GM12878 (cell line): ENCODE results near the gene TP53I3.

Source experiments
- EZH2 ChIP-seq: IDR thresholded peaks from 2 replicates; pipeline ENCODE4 v1.6.1; 2012; ENCODE audit warnings: low read depth, mild to moderate bottlenecking, control low read depth, inconsistent platforms, low read length, borderline replicate concordance; ENCODE audit not compliant: control insufficient read depth
- RAD21 ChIP-seq: IDR thresholded peaks from 2 replicates; pipeline ENCODE4 v1.6.1; 2011; ENCODE audit warnings: mild to moderate bottlenecking, low read depth, low read length, moderate library complexity; ENCODE audit not compliant: insufficient read depth
- SMC3 ChIP-seq: IDR thresholded peaks from 2 replicates; pipeline ENCODE4 v1.6.1; 2011; ENCODE audit warnings: low read length, improper control_type of control experiment, borderline replicate concordance
- TF ChIP-seq, protein P1 (sequence below), 3 experiments: IDR thresholded peaks in 2 of 3; conservative IDR thresholded peaks in 1 of 3; 2 replicates each; pipeline ENCODE4 v1.5.1; 2011; ENCODE audit warnings: low read depth in 3 of 3, low read length in 3 of 3, mild to moderate bottlenecking in 3 of 3, control low read depth in 2 of 3, moderate library complexity in 2 of 3, inconsistent platforms in 1 of 3, mixed read lengths in 1 of 3; ENCODE audit not compliant: control insufficient read depth in 2 of 3, insufficient read depth in 1 of 3; ENCODE audit errors: extremely low read depth in 1 of 3

DNA sequence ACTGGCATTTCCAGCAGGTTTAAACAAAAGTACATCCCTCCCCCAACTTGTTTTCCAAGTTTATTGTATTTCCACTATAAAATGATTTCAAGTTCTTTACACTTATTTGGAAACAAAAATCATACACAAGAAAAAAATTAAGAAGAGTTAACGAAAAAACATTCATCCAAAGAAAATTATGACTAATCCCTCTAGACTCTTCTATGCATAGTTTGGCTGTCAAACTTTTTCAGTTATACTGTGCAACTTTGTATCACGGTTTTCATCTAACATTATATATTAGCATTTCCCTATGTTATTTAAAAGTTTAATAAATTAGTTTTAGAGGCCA lies 38.1 kb downstream of the TP53I3 start:
- TF ChIP-seq, protein P1, sequence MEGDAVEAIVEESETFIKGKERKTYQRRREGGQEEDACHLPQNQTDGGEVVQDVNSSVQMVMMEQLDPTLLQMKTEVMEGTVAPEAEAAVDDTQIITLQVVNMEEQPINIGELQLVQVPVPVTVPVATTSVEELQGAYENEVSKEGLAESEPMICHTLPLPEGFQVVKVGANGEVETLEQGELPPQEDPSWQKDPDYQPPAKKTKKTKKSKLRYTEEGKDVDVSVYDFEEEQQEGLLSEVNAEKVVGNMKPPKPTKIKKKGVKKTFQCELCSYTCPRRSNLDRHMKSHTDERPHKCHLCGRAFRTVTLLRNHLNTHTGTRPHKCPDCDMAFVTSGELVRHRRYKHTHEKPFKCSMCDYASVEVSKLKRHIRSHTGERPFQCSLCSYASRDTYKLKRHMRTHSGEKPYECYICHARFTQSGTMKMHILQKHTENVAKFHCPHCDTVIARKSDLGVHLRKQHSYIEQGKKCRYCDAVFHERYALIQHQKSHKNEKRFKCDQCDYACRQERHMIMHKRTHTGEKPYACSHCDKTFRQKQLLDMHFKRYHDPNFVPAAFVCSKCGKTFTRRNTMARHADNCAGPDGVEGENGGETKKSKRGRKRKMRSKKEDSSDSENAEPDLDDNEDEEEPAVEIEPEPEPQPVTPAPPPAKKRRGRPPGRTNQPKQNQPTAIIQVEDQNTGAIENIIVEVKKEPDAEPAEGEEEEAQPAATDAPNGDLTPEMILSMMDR (IDR thresholded peaks at IDR 0.05 in 2 of 3, conservative IDR thresholded peaks at IDR 0.05 in 1 of 3; ENCODE audit: control insufficient read depth in 2 of 3, extremely low read depth in 1 of 3, insufficient read depth in 1 of 3, low read depth in 3 of 3, low read length in 3 of 3): no peak
- no peak for TF ChIP-seq EZH2
- no peak for TF ChIP-seq SMC3
- TF ChIP-seq RAD21: no peak
